GDM1 (cell line): ENCODE data around the gene PPP4C.
"Not testable (repeated sequence)": the region's sequence is repeated elsewhere in the genome, so short reads cannot be mapped to it uniquely, and the experiment has no call there.

Experiments
- DNase-seq: peaks from one replicate; lab custom pipeline; 2025; lab: John Stamatoyannopoulos, UW

Gene PPP4C

GRCh38 chr16:30075503-30076275 lies at the start of gene PPP4C:
TSS of gene PPP4C (plus strand) at chr16:30075994. CDS start at chr16:30076378, 384 bp downstream.
- DNase-seq: peak; percentile 76

- DNase-seq: no peak
Observed at GRCh38 chr16:30026449-30026848, 49.3 kb upstream of the PPP4C start.

- DNase-seq: no peak
Observed at GRCh38 chr16:30027588-30028437, 48.0 kb upstream of the PPP4C start.

- no peak for DNase-seq
Observed at GRCh38 chr16:30028438-30029076, 47.2 kb upstream of the PPP4C start.

GRCh38 chr16:30030011-30030685 lies 45.6 kb upstream of the PPP4C start:
- DNase-seq: no peak

- no peak for DNase-seq
Observed at GRCh38 chr16:30030841-30031413, 44.9 kb upstream of the PPP4C start, which contains the start of gene TLCD3B. TSS of gene TLCD3B (minus strand) at chr16:30031271. CDS start at chr16:30030527, 744 bp downstream.

- DNase-seq: no peak
Observed at GRCh38 chr16:30031477-30031918, 44.3 kb upstream of the PPP4C start.

- DNase-seq: peak; percentile 48
Observed at GRCh38 chr16:30032083-30032819, 43.5 kb upstream of the PPP4C start.

GRCh38 chr16:30033270-30033669 lies 42.5 kb upstream of the PPP4C start:
- no peak for DNase-seq

GRCh38 chr16:30040221-30040620 lies 35.6 kb upstream of the PPP4C start:
- DNase-seq: no peak

- not testable (repeated sequence) for DNase-seq
Observed at GRCh38 chr16:30040690-30041089, 35.1 kb upstream of the PPP4C start.

- DNase-seq: no peak
Observed at GRCh38 chr16:30041841-30042240, 34.0 kb upstream of the PPP4C start.

GRCh38 chr16:30046178-30046577 lies 29.6 kb upstream of the PPP4C start:
- DNase-seq: no peak

- no peak for DNase-seq
Observed at GRCh38 chr16:30046588-30046987, 29.2 kb upstream of the PPP4C start.

GRCh38 chr16:30049871-30050270 lies 25.9 kb upstream of the PPP4C start:
- no peak for DNase-seq

GRCh38 chr16:30051518-30051917 lies 24.3 kb upstream of the PPP4C start:
- DNase-seq: no peak

- peak; percentile 86 for DNase-seq
Observed at GRCh38 chr16:30052671-30053372, 23.0 kb upstream of the PPP4C start.

GRCh38 chr16:30053376-30054015 lies 22.3 kb upstream of the PPP4C start:
- DNase-seq: no peak

GRCh38 chr16:30054451-30054850 lies 21.3 kb upstream of the PPP4C start:
- DNase-seq: no peak
